H7 (cell line): ENCODE data around the gene SYNDIG1. TPM values are rescaled to one million over a fixed set of nuclear protein-coding genes. Genes with fewer than 3 reads are reported as not detected.
"Not testable (repeated sequence)": the region's sequence is repeated elsewhere in the genome, so short reads cannot be mapped to it uniquely, and the experiment has no call there.

Source experiments
- DNase-seq: peaks from one replicate; pipeline ENCODE4 v3.0.0; 2012
- H3K27me3 ChIP-seq: 2 replicates; pipeline ENCODE4 v1.6.0; 2011; ENCODE audit warnings: mild to moderate bottlenecking, low read length; ENCODE audit not compliant: control insufficient read depth, insufficient read depth
- H3K36me3 ChIP-seq: replicated peaks from 2 replicates; pipeline ENCODE4 v1.5.1; 2011; ENCODE audit warnings: low read length; ENCODE audit not compliant: control insufficient read depth, insufficient read depth
- H3K4me3 ChIP-seq: 2 replicates; pipeline ENCODE4 v1.5.1; 2011; ENCODE audit warnings: low read depth, mild to moderate bottlenecking, control low read depth, low read length, moderate library complexity; ENCODE audit not compliant: insufficient read depth
- total RNA-seq: library from RNA; depleted of rRNA; stranded (reverse); fragments of >200 nt; shearing (Covaris generic); gene quantifications from 2 replicates; pipeline ENCODE4 v1.2.3, GENCODE V29; 2014

The SYNDIG1 gene
- total RNA-seq, 1 experiment from 2014 or later, result 9.2 TPM

DNA sequence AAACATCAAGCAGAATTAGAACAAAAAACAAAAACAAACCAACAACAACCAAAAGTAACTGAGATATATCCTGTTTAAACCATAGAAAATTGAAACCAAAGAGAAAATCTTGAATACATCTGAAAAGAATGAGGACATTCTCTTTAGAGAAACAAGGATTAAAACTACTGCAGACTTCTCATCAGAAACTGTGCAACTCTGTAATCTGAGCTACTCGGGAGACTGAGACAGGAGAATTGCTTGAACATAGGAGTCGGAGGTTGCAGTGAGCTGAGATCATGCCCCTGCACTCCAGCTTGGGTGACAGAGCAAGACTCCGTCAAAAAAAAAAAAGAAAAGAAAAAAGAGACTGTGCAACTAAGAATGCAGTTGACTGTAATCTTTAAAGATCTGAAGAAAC lies 153.4 kb downstream of the SYNDIG1 start:
- no peak for DNase-seq
- no peaks in the 10 kb centered on the region for H3K27me3 ChIP-seq
- H3K36me3 ChIP-seq, result no peaks in the 10 kb centered on the region
- H3K4me3 ChIP-seq, result no peak overlapping the region

GRCh38 chr20:24626141-24626540 lies 156.7 kb downstream of the SYNDIG1 start:
- not testable (repeated sequence) for H3K4me3 ChIP-seq, DNase-seq, H3K36me3 ChIP-seq, H3K27me3 ChIP-seq

DNA sequence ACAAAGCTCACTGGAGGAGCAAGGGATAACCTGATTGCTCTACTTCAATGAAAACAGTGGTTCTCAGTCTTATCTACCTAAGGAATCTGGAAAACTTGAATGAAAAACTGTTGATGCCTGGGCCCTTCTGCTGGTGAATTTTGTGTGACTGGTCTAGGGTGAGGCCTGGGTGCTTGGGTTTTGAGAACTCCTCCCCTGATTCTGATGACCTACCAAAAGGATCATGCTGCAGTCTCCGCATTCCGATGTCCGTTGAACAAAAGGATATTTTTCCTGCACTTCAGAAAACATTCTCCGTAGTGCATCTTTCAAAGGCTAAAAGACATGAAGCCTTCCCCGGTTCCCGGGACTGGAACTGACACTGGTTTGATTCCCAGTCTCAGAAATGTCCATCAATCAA lies 157.9 kb downstream of the SYNDIG1 start:
- no peak for DNase-seq
- Histone ChIP-seq H3K27me3 (no peaks in the 10 kb centered on the region), H3K4me3 (no peak overlapping the region), H3K36me3 (no peaks in the 10 kb centered on the region)

GRCh38 chr20:24627926-24628325 lies 158.5 kb downstream of the SYNDIG1 start:
- no peak for DNase-seq
- H3K4me3 ChIP-seq, result no peak overlapping the region
- H3K36me3 ChIP-seq, result no peaks in the 10 kb centered on the region
- no peaks in the 10 kb centered on the region for H3K27me3 ChIP-seq

GRCh38 chr20:24628985-24629384 lies 159.6 kb downstream of the SYNDIG1 start:
- no peak overlapping the region for H3K4me3 ChIP-seq
- no peak for DNase-seq
- no peaks in the 10 kb centered on the region for H3K36me3 ChIP-seq
- H3K27me3 ChIP-seq, result no peaks in the 10 kb centered on the region

- DNase-seq, result no peak
These were observed 160.2 kb downstream of the SYNDIG1 start for GRCh38 chr20:24629668-24630067.

DNA sequence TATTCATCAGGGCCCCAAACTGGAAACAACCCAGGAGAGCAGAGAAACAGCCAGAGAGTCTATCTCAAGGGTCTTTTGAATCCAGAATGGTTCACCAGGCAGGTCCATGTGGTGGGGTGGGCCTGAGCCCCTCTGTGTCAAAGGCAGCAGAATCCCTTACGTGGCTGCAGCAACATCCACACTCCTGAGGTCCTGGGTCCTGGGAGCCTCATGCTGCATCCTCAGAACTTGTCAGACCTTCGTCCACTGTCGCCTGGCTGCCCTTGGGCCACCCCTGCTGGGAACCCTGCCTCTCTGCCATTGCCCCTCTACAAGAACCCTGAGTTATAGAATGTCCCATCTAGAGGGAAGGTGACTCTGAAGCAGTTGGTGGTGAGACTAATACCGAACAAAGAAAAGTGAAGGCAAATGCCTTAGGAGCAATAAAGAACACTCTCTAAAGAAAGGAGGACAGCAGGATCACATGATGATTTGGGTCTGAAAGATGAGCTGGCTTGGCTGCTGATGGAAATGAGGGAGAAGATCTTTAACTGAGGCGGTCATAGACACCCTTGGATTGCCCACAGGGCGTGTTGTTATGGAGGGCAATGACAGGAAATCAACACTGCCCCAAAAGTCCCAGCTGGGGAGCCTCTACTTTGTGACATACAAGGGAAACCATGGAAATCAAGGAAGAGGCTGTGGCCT lies 161.2 kb downstream of the SYNDIG1 start:
- no peaks in the 10 kb centered on the region for H3K27me3 ChIP-seq
- H3K36me3 ChIP-seq, result no peaks in the 10 kb centered on the region
- DNase-seq, result no peak
- H3K4me3 ChIP-seq, result no peak overlapping the region

More at GRCh38 chr20:24629668-24630067, 160.2 kb downstream of the SYNDIG1 start:
- Histone ChIP-seq H3K4me3 (no peak overlapping the region), H3K36me3 (no peaks in the 10 kb centered on the region), H3K27me3 (no peaks in the 10 kb centered on the region)

DNA sequence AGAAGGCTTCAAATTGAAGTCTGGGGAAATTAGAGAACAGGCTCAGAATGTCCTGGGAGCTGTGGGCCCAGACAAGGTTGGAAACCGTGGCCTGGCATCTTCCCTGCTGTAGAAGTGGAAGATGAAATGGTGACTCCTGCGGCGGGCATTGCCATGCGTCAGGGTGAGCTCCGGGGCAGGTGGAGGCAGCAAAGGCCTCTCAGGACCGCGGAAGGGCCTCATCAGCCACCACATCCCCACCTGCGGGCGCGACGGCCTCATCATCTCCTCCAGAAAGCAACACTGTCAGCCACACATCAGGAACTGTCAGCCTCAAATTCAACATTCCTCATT lies 161.7 kb downstream of the SYNDIG1 start:
- Histone ChIP-seq H3K4me3 (no peak overlapping the region), H3K27me3 (no peaks in the 10 kb centered on the region), H3K36me3 (no peaks in the 10 kb centered on the region)
- DNase-seq, result no peak

DNA sequence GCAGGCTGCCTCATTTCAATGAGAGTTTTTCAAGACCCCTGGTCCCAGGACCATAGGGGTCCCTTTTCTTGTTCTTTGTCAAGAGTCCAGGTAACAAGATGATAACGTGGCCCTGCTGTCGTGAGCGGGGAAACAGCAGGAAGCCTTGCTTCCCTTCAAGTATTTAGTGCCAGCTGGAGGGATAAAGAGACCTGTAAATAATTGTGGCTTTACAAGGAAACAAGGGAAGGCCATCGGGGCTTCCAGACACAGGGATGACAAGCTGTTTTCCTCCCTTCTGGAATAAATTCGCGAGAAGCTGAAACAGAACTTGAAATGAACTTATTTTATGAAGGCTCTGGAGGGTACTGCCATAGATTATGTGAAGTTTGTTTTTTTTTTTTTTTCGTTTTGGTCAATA lies 163.2 kb downstream of the SYNDIG1 start:
- Histone ChIP-seq H3K4me3 (no peak overlapping the region), H3K27me3 (no peaks in the 10 kb centered on the region), H3K36me3 (no peaks in the 10 kb centered on the region)
- DNase-seq, result no peak

GRCh38 chr20:24633026-24633425 lies 163.6 kb downstream of the SYNDIG1 start:
- no peaks in the 10 kb centered on the region for H3K36me3 ChIP-seq
- H3K27me3 ChIP-seq, result no peaks in the 10 kb centered on the region
- no peak overlapping the region for H3K4me3 ChIP-seq
- DNase-seq, result no peak

DNA sequence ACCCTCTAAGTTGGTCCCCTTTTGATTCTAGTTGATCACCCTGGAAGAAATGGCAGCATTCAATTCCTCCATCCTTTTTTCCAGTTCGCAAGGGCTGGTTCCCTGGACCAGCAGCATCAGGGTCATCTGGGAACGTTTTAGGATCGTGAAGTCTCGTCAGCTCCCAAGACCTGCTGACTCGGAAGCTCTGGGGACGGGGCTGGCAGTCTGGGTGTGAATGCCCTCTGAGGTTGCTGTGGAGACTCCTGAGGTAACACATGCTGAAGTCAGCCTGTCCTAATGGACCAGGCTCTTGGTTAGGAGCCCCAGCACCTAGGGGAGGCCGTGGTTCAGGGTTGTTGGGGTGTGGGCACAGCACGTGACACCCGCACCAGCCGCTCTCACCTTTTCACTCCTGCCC lies 164.1 kb downstream of the SYNDIG1 start:
- DNase-seq, result no peak
- no peaks in the 10 kb centered on the region for H3K27me3 ChIP-seq
- no peak overlapping the region for H3K4me3 ChIP-seq
- no peaks in the 10 kb centered on the region for H3K36me3 ChIP-seq

- Histone ChIP-seq H3K27me3 (no peaks in the 10 kb centered on the region), H3K4me3 (no peak overlapping the region), H3K36me3 (no peaks in the 10 kb centered on the region)
- DNase-seq, result peak; percentile 66
These were observed 165.4 kb downstream of the SYNDIG1 start for GRCh38 chr20:24634855-24635254.

- Histone ChIP-seq H3K27me3 (no peaks in the 10 kb centered on the region), H3K36me3 (no peaks in the 10 kb centered on the region), H3K4me3 (no peak overlapping the region)
- no peak for DNase-seq
These were observed 167.2 kb downstream of the SYNDIG1 start for GRCh38 chr20:24636626-24637025.

GRCh38 chr20:24637087-24637486 lies 167.7 kb downstream of the SYNDIG1 start:
- H3K27me3 ChIP-seq, result no peaks in the 10 kb centered on the region
- H3K4me3 ChIP-seq, result no peak overlapping the region
- no peak for DNase-seq
- H3K36me3 ChIP-seq, result no peaks in the 10 kb centered on the region

GRCh38 chr20:24637941-24638340 lies 168.5 kb downstream of the SYNDIG1 start:
- H3K27me3 ChIP-seq, result no peaks in the 10 kb centered on the region
- DNase-seq, result no peak
- H3K36me3 ChIP-seq, result no peaks in the 10 kb centered on the region
- no peak overlapping the region for H3K4me3 ChIP-seq
